NCI-H1048 (cell line): Measurements from ENCODE around the gene GNPDA1.
A peak's percentile ranks its signal among the peaks of the same experiment; 100 is the strongest.
"Not testable (repeated sequence)": the region's sequence is repeated elsewhere in the genome, so short reads cannot be mapped to it uniquely, and the experiment has no call there.

ENCODE experiments used
- DNase-seq: peaks from one replicate; lab custom pipeline; 2025; lab: John Stamatoyannopoulos, UW

GNPDA1 gene

DNA sequence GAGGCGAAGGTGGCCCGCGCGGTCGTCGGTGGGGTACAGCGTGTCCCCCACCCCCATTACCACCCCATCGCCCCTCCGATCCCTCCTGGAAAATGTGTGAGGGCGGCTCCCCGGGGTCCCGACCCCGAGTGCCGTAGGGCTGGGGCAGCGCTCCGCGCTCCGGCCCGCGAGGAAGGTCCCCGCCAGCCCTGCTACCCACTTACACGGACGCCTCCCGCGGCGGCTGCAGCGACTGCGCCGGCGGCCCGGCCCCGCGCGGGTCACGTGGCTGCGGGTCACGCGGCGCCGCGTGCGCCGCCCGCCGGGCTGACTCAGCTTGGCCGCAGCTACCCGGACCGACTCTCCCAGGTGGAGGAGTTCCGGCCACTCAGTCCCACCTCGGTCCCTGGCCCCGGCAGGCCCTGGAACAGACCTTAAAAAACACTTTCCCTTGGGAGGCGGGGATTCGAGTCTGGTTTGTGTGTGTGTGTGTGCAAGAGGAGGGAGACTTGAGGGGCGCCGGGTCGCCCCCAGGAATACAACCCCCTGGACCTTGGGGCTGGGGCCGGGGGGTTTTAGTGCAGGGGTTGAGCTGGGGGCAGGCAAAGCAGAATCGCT is at the start of gene GNPDA1:
TSS of gene GNPDA1 (minus strand) at position 236 of the 597 bp plus-strand sequence. CDS start 992 bp downstream, outside the sequence.
- no peak for DNase-seq

GRCh38 chr5:142059304-142059940 is 46.6 kb upstream of the GNPDA1 start:
- DNase-seq, result no peak

DNA sequence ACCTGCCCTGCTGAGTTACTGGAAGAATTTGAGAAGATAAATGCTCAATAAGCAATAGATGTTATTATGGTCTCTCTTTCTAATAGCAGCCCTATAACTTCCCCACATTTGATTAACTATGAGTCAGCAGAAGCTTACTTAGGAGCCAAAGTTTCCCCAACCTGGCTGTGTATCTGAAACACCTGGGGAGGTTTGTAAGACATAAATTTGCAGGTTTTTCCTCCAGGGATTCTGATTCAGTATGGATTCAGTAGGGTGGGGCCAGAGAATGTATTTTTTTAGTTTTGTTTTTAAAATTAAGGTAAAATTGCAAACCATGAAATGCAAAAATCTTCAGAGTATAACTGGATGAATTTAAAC is 44.9 kb upstream of the GNPDA1 start:
- DNase-seq, result no peak

DNA sequence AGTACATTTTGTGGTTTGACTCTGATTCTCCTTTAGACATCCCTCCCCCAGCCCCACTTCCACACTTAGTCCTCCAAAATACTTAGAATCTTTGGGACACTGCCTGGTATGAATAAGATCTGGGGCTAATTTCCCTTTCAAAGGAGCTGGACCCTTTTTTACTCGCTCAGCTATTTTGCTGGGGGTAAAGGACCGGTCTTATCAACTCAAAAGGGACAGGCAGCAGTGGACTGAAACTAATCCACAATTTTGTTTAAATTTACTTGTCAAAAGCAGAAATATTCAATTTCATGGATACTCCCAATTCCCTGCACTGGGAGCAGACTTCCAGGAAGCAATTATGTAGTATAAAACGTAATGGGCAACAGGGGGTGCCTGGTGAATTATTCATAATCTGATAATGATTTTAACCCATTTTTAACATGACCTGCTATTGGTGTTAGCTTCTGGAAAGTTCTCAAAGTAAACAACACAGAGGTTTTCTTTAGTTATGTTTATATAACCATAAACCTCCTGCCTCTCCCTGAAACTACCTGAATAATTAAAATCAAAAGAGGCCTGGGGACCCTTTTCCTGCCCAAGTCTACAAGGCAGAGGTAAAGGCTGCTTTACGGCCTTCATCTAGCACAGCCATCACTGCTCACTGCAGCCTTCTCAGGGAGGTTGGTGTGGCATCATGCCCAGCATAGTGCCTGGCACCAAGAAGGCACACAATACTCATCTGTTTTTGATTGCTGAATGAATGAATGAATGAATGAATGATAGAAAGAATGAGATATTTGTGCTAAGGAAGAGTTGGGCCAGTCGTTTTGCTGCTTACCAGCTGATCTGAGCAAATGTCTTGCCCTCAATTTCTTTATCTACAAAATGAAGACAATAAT is 44.2 kb upstream of the GNPDA1 start:
- no peak for DNase-seq

GRCh38 chr5:142055301-142055700 is 42.5 kb upstream of the GNPDA1 start:
- DNase-seq, result no peak

GRCh38 chr5:142053426-142054151 is 40.8 kb upstream of the GNPDA1 start:
- no peak for DNase-seq

GRCh38 chr5:142052026-142052425 is 39.2 kb upstream of the GNPDA1 start:
- not testable (repeated sequence) for DNase-seq

DNA sequence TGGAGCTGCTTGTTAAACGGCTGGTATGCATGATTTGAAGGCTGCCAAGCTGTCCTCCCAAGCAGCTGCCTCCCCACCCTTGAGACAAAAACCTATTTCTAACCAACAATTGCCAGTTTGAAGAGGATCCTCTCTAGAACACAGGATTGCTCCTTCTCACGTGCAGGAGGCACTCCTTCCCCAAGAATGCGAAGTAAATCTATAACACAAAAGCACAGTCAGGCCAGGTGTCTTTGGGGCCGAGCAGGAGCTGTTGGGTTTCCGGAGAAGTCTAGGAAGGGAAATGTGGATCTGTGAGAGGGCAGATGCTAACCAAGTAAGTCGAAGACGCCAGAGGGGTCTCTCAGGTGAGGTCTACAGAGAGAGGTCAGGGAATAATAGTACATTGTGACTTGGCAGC is 35.4 kb upstream of the GNPDA1 start:
- no peak for DNase-seq

DNA sequence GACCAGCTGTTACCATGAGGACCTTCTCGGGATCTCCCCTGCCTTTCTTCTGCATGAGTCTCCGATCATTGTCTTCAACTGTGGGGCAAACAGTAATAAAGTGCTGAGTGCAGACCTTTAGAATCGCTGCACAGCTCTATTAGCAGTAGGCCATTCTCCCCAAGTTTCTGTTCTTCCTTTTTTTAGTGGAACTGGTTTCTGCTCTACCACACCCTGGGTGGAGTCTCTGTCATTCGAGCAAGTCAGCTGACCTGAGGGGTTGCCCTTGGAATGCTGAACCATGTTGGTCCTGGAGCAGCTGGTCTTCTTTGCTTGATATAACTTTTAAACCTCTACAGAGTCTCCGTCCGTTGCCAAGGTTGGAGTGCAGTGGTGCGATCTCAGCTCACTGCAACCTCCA is 33.4 kb upstream of the GNPDA1 start:
- no peak for DNase-seq

- DNase-seq, result not testable (repeated sequence)
Observed at GRCh38 chr5:142040881-142041280, 28.1 kb upstream of the GNPDA1 start.

GRCh38 chr5:142040285-142040684 is 27.5 kb upstream of the GNPDA1 start:
- DNase-seq, result no peak

DNA sequence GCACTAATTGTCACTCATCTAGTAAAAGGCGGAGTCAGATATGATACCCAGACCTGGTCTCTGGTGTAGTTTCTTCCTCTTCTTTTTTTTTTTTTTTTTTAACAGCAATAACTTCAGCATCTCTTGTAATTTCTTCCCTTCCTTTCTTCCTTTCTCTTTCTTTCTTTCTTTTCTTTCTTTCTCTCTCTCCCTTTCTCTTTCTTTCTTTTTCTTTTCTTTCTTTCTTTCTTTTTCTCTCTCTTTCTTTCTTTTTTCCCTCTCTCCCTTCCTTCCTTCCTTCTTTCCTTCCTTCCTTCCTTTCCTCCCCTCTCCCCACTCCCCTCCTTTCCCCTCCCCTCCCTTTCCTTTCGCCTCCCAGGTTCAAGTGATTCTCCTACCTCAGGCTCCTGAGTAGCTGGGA is 25.9 kb upstream of the GNPDA1 start:
- DNase-seq, result no peak

GRCh38 chr5:142037599-142037998 is 24.8 kb upstream of the GNPDA1 start:
- not testable (repeated sequence) for DNase-seq

- no peak for DNase-seq
Observed at GRCh38 chr5:142036918-142037317, 24.1 kb upstream of the GNPDA1 start.

GRCh38 chr5:142034994-142035393 is 22.2 kb upstream of the GNPDA1 start:
- no peak for DNase-seq

GRCh38 chr5:142033632-142034567 is 21.1 kb upstream of the GNPDA1 start:
- not testable (repeated sequence) for DNase-seq

DNA sequence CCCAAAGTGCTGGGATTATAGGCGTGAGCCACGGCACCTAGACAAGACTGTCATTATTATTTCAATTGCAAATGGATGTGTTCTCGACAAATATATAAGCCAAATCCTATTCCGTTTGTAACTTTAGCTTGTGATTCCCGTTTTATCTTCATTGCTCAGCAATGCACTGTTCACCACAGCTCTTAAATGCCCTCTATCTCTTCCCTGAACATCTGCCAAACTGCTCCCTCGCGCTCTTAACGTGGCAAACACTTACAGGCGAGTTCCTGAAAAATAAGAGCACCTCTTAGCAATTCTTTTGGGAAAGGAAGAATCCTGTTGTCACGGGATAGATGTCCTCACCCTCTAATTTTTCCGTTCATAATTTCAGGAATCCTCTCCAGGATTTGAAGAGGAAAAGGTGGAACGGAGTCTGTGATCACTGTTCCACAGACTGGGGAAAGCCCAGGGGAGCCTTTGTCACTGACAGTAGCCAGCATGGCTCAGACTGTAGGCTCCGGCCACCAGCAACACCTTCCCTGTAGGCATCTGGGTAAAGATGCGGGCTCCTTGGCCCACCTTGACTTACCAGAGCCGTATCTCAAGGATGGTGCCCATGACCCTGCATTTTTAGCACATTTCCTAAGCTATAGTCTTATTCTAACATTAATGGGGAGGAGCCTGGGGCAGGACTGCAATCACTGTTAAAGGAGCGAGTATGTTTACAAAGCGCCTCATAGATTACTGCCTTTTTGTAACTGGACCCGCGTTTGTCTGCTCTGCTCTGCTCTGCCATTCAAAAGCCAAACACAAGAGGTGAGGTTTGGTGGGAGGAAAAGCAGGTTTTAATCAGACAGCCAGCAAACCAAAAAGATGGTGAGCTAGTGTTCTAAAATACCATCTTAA is 20.2 kb upstream of the GNPDA1 start:
- no peak for DNase-seq

DNA sequence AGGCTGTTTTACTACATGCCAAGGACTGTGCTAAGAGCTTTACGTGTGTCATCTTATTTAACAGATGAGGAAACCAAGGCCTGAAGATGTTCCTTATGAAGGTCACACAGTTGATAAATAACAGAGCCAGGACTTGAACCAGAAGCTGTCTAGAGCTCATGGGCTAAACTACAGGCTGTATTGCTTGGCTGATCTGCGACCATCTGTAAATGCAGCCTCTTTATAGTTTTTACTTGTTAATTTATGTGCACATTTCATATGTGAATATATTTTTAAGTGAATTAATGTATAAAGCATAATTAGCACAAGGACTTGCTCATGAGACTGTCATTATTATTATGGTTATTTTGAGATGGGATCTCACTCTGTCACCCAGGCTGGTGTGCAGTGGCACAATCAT is 19.3 kb upstream of the GNPDA1 start:
- no peak for DNase-seq

GRCh38 chr5:142025637-142026036 is 12.8 kb upstream of the GNPDA1 start:
- DNase-seq, result no peak

- peak; percentile 21 for DNase-seq
Observed at GRCh38 chr5:142024771-142025304, 12.0 kb upstream of the GNPDA1 start.
